Activated CD4-positive, CD25-positive, alpha-beta regulatory T cell treated with anti-CD3 and anti-CD28 coated beads, Interleukin-2, amount 50 U/mL, for 72 hours (primary cell): ENCODE data around the gene MAPK9.

Experiments
- DNase-seq: peaks from one replicate; pipeline ENCODE4 v3.0.0; 2021

Gene MAPK9

GRCh38 chr5:180291943-180292831 lies at the start of gene MAPK9:
TSS of gene MAPK9 (minus strand) at chr5:180292083. CDS start at chr5:180280561, 11,522 bp downstream.
- peak; percentile 87 for DNase-seq

DNA sequence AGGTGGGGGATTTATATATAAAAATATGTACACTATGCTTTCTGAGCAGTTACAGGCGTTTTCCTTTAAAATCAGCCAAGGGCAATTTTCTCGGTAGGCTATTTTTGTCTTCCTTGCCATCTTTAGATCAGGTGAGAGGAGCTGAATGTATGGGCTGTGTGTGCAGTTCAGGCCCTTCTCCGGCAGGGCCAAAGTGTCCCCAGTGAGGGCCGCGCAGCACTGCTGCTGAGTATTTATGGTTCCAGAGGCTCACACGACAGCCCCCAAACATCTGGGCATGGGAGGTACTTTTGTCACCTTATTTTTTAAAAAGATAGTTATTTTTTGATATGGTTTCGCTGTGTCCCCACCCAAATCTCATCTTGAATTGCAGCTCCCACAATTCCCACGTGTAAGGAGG lies 49.7 kb upstream of the MAPK9 start:
- DNase-seq = no peak

- DNase-seq = no peak
Observed at GRCh38 chr5:180340856-180341255, 49.0 kb upstream of the MAPK9 start.

DNA sequence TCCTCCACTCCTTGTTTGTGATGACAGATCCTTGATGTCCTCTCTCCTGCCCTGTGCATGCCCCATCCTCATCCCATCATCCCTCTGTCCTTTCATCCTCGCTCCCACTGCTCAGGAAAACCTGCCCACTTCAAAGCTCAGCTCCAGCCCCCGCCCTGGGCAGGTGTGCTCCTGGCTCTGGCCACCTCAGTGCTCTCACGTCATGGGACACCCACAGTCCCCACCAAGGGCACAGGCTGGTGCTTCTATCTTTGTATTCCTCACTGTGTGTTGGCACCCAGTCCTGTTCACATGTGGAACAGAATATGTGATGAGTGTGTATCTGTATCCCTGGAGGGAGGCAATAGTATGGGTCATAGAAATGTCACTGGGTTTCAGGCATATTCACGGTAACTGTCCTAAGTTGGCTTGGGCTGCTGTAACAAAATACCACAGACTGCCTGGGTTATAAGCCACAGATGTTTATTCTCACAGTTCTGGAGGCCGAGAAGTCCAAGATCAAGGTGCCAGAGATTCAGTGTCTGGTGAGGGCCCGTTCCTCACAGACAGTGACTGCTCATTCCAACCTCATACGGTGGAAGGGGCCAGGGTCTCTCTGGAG lies 47.8 kb upstream of the MAPK9 start:
- DNase-seq = no peak

DNA sequence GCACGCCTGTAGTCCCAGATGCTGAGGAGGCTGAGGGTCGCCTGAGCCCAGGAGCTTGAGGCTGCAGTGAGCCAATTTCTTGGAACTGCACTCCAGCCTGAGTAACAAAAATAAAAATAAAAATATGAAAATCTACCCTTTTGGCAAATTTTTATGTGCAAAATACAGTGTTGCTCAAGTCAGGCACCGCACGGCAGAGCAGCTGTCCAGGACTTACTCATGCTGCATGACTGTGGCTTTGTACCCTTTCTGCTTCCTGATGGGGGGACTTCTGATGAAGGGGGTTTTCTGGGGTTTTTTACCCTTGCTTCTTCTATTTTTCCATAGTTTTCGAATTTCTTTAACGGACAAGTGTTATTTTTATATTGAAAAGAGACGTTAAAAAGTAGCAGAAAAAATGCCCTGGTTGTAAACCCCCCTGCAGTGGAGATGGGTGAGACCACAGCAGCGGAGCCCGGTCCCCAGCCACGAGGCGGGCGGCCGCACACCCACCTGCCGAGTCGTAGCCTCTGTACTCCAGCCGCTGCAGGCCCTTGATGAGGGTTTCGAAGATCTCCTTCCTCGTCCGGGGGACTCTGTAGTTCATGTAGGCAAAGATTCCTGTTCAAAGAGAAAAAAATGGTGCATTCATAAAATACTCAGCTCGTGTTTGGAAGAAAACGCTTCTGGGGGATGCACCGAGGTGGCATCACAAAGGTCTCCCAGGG lies 46.3 kb upstream of the MAPK9 start:
- no peak for DNase-seq

DNA sequence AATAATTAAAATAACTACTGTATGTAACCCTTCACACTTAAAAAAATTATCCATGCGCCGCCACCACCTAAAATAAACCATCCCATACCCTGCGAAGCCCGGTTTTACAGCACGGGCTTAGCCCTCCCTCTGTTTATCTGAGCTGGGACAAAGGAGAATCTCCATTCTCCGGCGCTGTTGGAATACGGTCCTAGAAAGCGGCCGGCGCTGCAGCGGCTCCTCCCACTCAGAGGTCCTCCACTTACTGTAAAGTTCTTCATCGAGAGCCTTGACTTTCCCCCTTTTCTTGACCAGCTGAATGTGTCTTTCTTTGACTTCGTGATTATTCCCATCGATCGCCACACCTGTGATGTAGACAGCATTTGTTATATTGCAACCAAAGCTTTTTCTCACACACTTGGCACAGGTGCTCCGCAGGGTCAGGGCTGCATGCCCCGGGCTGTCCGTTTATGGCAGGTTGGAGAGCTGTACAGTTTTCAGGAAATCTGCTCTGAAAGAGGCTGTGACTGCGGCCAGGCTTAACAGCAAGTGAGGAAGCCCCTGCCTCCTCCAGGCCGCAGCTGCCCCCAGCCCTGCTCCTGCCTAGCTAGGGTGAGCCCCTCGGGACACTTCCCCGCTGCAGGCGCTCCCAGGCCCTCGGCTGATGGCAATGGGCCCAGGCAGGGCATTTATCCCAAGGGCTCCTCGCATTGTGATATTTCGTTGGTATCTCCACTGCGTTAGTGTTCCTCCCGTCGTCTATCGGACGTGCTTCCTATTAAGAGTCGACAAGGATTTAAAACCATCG lies 44.5 kb upstream of the MAPK9 start:
- no peak for DNase-seq

DNA sequence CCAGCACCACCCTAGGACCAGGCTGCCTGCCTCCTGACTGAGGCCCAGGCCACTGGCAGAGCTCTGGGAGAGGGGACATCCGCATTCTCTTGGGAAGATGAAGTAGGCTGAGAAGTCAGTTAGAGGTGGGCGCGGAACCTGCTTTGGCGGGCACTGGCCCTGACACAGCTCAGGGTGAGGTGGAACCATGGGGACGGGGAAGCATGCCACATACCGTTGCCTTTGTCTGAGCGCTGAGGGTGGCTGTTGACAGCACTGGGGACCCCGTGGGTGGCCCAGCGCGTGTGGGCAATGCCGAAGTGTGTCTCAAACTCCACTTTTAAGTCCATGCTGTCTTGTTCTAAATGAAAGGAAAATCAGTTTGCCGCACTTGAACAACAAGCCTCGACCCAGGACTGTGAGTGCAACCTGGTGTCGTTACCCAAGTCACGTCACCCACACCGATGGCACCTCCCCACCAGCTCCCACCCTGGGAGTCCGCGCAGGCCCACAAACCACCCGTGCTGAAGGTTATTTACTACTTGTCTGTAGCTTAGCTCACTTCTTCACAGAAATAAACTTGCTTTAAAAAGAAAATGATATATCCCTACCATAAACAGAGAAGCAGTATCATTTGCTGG lies 43.8 kb upstream of the MAPK9 start:
- no peak for DNase-seq

GRCh38 chr5:180334751-180335613 lies 43.1 kb upstream of the MAPK9 start:
- DNase-seq = no peak

GRCh38 chr5:180334176-180334575 lies 42.3 kb upstream of the MAPK9 start:
- no peak for DNase-seq

GRCh38 chr5:180333661-180334060 lies 41.8 kb upstream of the MAPK9 start:
- no peak for DNase-seq

DNA sequence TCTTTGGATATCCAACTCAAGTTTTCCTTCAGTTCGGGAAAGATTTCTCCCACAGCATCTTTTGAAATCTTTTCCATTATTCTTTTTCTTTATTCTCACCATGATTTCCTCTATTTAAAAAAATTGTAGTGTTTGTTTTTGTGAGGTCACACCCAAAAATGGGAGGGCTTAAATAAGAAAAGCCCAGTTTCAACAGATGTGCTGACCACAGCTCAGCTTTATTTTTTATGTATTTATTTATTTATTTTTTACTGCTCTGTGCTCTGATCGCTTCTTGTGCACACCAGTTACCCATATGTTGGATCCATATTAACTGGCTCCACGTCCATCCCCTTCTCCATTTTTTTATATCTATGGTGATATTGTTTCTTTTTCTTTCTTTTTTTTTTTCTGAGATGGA lies 41.0 kb upstream of the MAPK9 start:
- DNase-seq = no peak

- no peak for DNase-seq
Observed at GRCh38 chr5:180332051-180332517, 40.2 kb upstream of the MAPK9 start.

GRCh38 chr5:180331647-180331950 lies 39.7 kb upstream of the MAPK9 start:
- DNase-seq = no peak

GRCh38 chr5:180330810-180331646 lies 39.1 kb upstream of the MAPK9 start:
- no peak for DNase-seq

- DNase-seq = no peak
Observed at GRCh38 chr5:180330270-180330648, 38.4 kb upstream of the MAPK9 start.

- DNase-seq = no peak
Observed at GRCh38 chr5:180329606-180330269, 37.9 kb upstream of the MAPK9 start.

DNA sequence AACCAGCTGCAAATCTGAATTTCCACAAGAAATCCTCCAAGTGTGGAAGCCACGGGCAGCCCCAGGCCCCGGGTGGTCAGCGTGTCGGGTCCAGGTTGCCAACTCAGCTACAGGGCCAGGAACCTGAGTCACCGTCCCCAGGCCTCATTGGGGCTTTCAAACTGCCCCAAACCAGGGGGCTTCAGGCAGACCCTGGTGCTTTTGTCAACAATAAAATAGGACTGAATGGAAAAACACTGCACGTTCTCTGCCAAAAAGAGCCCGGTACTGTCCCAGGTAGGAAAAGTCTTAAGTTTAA lies 37.2 kb upstream of the MAPK9 start:
- DNase-seq = no peak

- peak; percentile 87 for DNase-seq
Observed at GRCh38 chr5:180328296-180329137, 36.6 kb upstream of the MAPK9 start.

GRCh38 chr5:180326989-180327565 lies 35.2 kb upstream of the MAPK9 start:
- DNase-seq = no peak
